ENCODE measurements around the gene TDRD6. TPM values are rescaled to one million over a fixed set of nuclear protein-coding genes. Genes with fewer than 3 reads are reported as not detected.

Gene TDRD6
- total RNA-seq, 2 donors from 2014 or later = 0.91 to 13.0 TPM

DNA sequence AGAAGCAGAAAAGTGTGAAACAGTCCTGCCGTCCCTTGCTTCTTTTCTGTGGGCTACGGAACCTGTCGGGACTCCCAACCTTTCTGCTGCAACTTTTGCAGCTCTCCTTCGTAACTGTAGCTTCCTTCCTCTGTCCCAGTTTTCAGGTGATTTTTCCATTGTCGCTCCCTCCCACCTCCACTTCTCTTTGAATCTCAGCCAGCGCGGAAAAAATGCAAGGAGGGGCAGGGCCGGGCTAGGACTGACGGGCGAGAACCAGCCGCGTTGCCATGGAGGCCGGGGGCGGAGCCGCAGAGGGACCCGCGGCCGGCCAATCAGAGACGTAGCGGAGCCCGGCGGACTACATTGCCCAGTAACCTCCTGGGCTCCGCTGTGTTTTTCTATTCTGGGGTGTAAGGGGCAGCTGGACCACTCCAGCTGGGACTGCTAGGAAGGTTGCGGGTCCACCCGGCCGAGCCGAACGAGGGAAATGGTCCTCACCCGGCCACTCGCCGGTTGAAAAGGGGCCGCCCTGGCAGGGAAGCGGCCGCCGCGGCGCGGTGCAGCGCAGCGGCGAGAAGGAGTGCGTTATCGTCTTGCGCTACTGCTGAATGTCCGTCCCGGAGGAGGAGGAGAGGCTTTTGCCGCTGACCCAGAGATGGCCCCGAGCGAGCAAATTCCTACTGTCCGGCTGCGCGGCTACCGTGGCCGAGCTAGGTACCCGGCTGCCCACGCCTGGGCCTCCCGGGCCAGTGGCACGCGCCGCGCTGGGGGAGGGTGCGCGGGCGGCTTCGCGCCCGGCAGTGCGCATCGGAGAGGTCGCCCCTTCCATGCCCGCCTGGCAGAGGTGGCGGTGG is 34.9 kb upstream of the TDRD6 start, which contains the start of the genes CYP39A1 and SLC25A27:
Gene CYP39A1, minus strand, starts transcription at position 216 of the 836 bp plus-strand sequence. CDS start 236 bp downstream, outside the sequence.
Gene SLC25A27, plus strand, starts transcription at position 373 of the 836 bp plus-strand sequence. Its CDS starts 218 bp downstream, at position 591.
- no peaks in the 10 kb centered on the region for H3K9me3 ChIP-seq
- intact Hi-C loops (cut with DNase I) = no loop called here
- H3K4me3 ChIP-seq = peak within 1 kb of the TSS; percentile 81 to 96
- TF ChIP-seq POLR2A (IDR thresholded peaks at IDR 0.05) (peak; percentile 74), POLR2AphosphoS5 (IDR thresholded peaks at IDR 0.05) (peak; percentile 91), CTCF (IDR thresholded peaks at IDR 0.05) (no peak)
- peak; percentile 98 for DNase-seq (ENCODE audit: low spot score)
- under 1% methylated on average over 69 of the region's 72 CpGs for WGBS
- no peaks in the 10 kb centered on the region for H3K4me1 ChIP-seq (replicated peaks)
- H3K27me3 ChIP-seq (replicated peaks; ENCODE audit: insufficient read depth) = no peaks in the 10 kb centered on the region
- H3K27ac ChIP-seq = peak within 1 kb of the TSS; percentile 92 to 96
- no peaks in the 10 kb centered on the region for H3K36me3 ChIP-seq

DNA sequence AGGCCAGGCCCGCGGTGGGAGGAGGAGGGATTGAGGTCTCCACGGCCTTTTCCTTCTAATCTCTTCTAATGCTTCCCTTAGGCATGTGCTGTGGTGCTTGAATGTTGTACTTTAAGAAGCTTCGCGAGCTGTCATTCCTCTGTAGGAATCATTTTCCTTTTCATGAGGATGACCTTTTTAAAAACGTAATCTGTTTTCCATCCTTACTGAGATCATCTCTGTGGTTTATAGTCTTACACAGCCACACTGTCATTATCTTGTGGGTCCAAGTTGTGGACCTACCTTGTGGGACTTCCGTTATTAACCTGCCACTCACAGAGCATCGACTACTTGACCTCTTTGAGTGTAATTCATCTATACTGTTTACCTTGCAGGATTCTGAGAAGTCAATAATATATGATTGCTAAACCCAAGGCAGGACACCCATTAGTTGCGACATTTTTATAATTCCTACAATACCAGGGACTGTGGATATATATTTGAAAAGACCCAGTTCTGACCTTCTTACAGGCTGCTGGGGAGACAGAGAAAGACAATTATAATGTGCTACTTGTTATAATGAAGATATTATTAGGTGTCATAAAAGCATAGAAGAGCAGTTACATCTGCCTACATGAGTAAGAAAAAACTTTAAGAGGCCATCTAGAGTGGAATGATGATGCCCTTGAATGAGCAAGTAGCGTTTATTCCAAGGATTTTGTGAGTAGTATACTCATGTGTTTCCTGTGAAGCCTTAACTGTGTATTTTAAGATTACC is 34.1 kb upstream of the TDRD6 start:
- TF ChIP-seq POLR2AphosphoS5 (IDR thresholded peaks at IDR 0.05) (no peak), POLR2A (IDR thresholded peaks at IDR 0.05) (no peak), CTCF (IDR thresholded peaks at IDR 0.05) (no peak)
- intact Hi-C loops (cut with DNase I) = no loop called here

GRCh38 chr6:46655803-46656202 is 31.9 kb upstream of the TDRD6 start:
- Histone ChIP-seq H3K9me3 (no peaks in the 10 kb centered on the region), H3K27ac (no peak overlapping the region), H3K4me1 (replicated peaks) (no peaks in the 10 kb centered on the region), H3K27me3 (replicated peaks; ENCODE audit: insufficient read depth) (no peaks in the 10 kb centered on the region), H3K36me3 (no peaks in the 10 kb centered on the region), H3K4me3 (no peak overlapping the region)
- TF ChIP-seq POLR2A (IDR thresholded peaks at IDR 0.05) = no peak
- no peak for TF ChIP-seq CTCF (IDR thresholded peaks at IDR 0.05)
- no peak for TF ChIP-seq POLR2AphosphoS5 (IDR thresholded peaks at IDR 0.05)
- no peak for DNase-seq (ENCODE audit: low spot score)
- 75% methylated on average over 6 of the region's 6 CpGs for WGBS
- intact Hi-C loops (cut with DNase I) = no loop called here

More for the DNA sequence above, 34.1 kb upstream of the TDRD6 start:
- no peaks in the 10 kb centered on the region for H3K4me1 ChIP-seq (replicated peaks)
- DNase-seq (ENCODE audit: low spot score) = no peak
- peak overlapping the region; percentile 81 to 96 for H3K4me3 ChIP-seq
- H3K27ac ChIP-seq = peak overlapping the region; percentile 92 to 96
- 25% methylated on average over 9 of the region's 10 CpGs for whole genome bisulfite sequencing
- no peaks in the 10 kb centered on the region for H3K36me3 ChIP-seq
- H3K27me3 ChIP-seq (replicated peaks; ENCODE audit: insufficient read depth) = no peaks in the 10 kb centered on the region
- H3K9me3 ChIP-seq = no peaks in the 10 kb centered on the region

- Histone ChIP-seq H3K27ac (no peak overlapping the region), H3K36me3 (no peaks in the 10 kb centered on the region), H3K4me3 (no peak overlapping the region), H3K4me1 (replicated peaks) (no peaks in the 10 kb centered on the region), H3K9me3 (no peaks in the 10 kb centered on the region), H3K27me3 (replicated peaks; ENCODE audit: insufficient read depth) (no peaks in the 10 kb centered on the region)
- intact Hi-C loops (cut with DNase I) = no loop called here
- TF ChIP-seq POLR2A (IDR thresholded peaks at IDR 0.05) (no peak), CTCF (IDR thresholded peaks at IDR 0.05) (no peak), POLR2AphosphoS5 (IDR thresholded peaks at IDR 0.05) (no peak)
- no peak for DNase-seq (ENCODE audit: low spot score)
These were observed 30.0 kb upstream of the TDRD6 start for GRCh38 chr6:46657642-46658041.
